ENCODE data around the gene KRTAP1-1. TPM values are rescaled to one million over a fixed set of nuclear protein-coding genes. Genes with fewer than 3 reads are reported as not detected.

The KRTAP1-1 gene
- total RNA-seq, 1 donor from 2014 or later, result not detected

DNA sequence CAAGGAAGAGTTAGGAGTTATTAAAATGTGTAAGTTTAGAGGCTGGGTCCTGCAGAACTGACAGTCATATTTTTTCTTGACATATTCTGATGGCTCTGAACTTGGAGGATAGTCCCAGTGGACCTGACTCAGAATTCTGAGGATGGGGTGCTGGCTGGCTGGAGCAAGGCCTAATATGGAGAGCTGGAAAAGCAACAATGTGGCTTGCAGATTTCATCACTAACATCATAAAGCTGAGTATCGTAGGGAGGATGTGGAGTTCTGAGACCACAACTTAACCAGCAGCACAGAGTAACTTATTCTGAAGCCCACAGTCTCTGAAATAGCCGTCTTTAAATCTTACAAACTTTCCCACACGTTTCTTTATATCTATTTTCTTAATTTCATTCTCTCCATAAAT lies 16.6 kb downstream of the KRTAP1-1 start:
- Mint-ChIP-seq H3K27me3 (ENCODE audit: low read depth) (no peaks in the 10 kb centered on the region), H3K9me3 (peaks cover 22% of the 10 kb centered on the region)
- TF ChIP-seq, protein P1, sequence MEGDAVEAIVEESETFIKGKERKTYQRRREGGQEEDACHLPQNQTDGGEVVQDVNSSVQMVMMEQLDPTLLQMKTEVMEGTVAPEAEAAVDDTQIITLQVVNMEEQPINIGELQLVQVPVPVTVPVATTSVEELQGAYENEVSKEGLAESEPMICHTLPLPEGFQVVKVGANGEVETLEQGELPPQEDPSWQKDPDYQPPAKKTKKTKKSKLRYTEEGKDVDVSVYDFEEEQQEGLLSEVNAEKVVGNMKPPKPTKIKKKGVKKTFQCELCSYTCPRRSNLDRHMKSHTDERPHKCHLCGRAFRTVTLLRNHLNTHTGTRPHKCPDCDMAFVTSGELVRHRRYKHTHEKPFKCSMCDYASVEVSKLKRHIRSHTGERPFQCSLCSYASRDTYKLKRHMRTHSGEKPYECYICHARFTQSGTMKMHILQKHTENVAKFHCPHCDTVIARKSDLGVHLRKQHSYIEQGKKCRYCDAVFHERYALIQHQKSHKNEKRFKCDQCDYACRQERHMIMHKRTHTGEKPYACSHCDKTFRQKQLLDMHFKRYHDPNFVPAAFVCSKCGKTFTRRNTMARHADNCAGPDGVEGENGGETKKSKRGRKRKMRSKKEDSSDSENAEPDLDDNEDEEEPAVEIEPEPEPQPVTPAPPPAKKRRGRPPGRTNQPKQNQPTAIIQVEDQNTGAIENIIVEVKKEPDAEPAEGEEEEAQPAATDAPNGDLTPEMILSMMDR (IDR thresholded peaks at IDR 0.05; ENCODE audit: unreplicated experiment), result no peak

DNA sequence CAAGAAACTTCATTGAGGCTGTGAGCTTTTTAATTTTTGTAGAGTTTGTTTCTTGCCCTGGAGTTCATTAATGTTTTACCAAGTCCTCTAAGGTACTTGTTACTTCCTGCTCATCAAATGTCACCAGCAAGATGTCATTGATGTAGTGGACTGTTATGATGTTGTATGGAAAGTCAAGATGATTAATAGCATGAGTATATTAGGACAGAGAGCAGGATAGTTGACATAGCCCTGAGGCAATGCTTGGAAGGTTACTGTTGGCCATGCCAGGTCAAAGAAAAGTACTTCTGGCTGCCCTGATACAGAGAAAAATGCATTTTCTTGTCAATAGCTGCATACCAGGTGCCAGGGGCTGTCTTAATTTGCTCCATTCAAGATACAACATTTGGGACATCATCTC lies 20.9 kb downstream of the KRTAP1-1 start:
- DNase-seq (ENCODE audit: low spot score in 2 of 2, unreplicated experiment in 2 of 2), result no peak
- peaks cover 28% of the 10 kb centered on the region for H3K9me3 Mint-ChIP-seq

More for the DNA sequence above, 16.6 kb downstream of the KRTAP1-1 start:
- Mint-ChIP-seq H3K4me3 (no peak overlapping the region), H3K36me3 (no peaks in the 10 kb centered on the region), H3K4me1 (no peaks in the 10 kb centered on the region), H3K27ac (no peak overlapping the region)
- no peak for DNase-seq (ENCODE audit: low spot score in 2 of 2, unreplicated experiment in 2 of 2)

DNA sequence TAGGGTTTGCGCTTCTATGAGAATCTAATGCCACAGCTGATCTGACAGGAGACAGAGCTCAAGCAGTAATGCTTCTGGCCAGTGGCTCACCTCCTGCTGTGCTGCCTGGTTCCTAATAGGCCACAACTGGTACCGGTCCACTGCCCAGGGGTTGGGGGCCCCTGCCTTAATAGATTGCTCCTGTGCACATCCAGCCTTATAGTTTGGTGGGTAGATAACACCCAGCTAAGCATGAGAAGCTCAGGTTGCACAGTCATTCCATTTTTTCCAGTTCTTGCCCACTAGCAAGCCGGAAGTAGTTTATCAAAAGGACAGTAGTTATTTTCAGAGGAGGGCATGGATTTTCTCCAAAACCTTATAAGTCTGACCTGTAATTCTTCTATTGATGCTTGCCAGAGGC lies 21.8 kb downstream of the KRTAP1-1 start:
- Mint-ChIP-seq H3K4me3 (no peak overlapping the region), H3K27ac (no peak overlapping the region), H3K4me1 (peaks cover 6% of the 10 kb centered on the region), H3K27me3 (ENCODE audit: low read depth) (no peaks in the 10 kb centered on the region), H3K9me3 (peaks cover 28% of the 10 kb centered on the region), H3K36me3 (no peaks in the 10 kb centered on the region)
- no peak for DNase-seq (ENCODE audit: low spot score in 2 of 2, unreplicated experiment in 2 of 2)
- TF ChIP-seq, protein P1 (IDR thresholded peaks at IDR 0.05; ENCODE audit: unreplicated experiment), result no peak

More for the DNA sequence above, 20.9 kb downstream of the KRTAP1-1 start:
- H3K27ac Mint-ChIP-seq, result no peak overlapping the region
- no peaks in the 10 kb centered on the region for H3K36me3 Mint-ChIP-seq
- H3K4me1 Mint-ChIP-seq, result peaks cover 6% of the 10 kb centered on the region
- TF ChIP-seq, protein P1 (IDR thresholded peaks at IDR 0.05; ENCODE audit: unreplicated experiment), result no peak
- no peaks in the 10 kb centered on the region for H3K27me3 Mint-ChIP-seq (ENCODE audit: low read depth)
- no peak overlapping the region for H3K4me3 Mint-ChIP-seq

DNA sequence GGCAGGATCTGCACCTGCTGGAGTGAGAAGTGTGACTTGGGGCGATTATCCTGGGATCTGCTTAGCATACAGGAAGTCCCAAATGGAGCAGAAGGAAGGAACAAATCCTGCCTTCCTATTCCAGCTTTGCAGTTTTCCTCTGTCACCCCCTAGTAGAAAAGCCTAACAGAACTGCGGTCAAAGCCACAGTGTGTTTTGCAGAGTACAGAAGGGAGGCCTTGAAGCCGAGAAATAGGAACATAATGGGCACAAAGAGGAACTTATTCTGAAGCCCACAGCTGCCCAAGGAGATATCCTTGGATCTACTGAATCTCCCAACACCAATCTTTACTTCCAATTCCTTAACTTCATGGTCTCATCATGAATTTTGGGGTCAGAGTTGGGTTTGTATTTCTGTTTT lies 22.7 kb downstream of the KRTAP1-1 start:
- Mint-ChIP-seq H3K27me3 (ENCODE audit: low read depth) (no peaks in the 10 kb centered on the region), H3K27ac (no peak overlapping the region), H3K4me1 (peaks cover 8% of the 10 kb centered on the region), H3K36me3 (no peaks in the 10 kb centered on the region), H3K4me3 (no peak overlapping the region), H3K9me3 (peaks cover 28% of the 10 kb centered on the region)
- no peak for DNase-seq (ENCODE audit: low spot score in 2 of 2, unreplicated experiment in 2 of 2)
- TF ChIP-seq, protein P1 (IDR thresholded peaks at IDR 0.05; ENCODE audit: unreplicated experiment), result no peak

DNA sequence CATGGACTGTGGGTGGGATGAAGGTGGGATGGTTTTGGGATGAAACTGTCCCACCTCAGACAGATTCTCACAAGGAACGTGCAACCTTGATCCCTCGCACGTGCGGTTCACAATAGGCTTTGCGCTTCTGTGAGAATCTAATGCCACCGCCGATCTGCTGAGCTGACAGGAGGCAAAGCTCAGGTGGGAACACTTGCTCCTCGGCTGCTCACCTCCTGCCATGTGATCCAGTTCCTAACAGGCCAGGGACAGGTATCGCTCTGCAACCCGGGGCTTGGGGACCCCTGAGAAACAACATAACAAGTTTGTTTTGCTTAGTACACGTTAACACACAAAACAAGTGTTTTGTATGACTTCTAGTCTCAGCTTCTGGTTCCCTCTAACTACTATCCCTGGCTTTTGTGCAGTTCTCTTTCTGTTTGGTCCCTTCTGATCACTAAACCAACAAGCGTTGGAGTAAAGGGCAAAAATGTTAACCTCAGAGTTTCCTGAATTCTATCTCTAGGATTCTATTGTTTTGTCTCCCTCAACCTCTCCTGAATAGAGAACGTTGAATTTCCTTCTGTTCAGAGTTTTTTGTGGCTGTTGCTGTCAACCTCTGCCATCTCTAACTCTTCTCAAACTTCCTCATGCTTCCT lies 24.6 kb downstream of the KRTAP1-1 start:
- TF ChIP-seq, protein P1 (IDR thresholded peaks at IDR 0.05; ENCODE audit: unreplicated experiment), result no peak
- no peaks in the 10 kb centered on the region for H3K27me3 Mint-ChIP-seq (ENCODE audit: low read depth)
- no peaks in the 10 kb centered on the region for H3K36me3 Mint-ChIP-seq
- DNase-seq (ENCODE audit: low spot score in 2 of 2, unreplicated experiment in 2 of 2), result no peak
- H3K9me3 Mint-ChIP-seq, result peaks cover 13% of the 10 kb centered on the region
- H3K4me3 Mint-ChIP-seq, result no peak overlapping the region
- peaks cover 14% of the 10 kb centered on the region for H3K4me1 Mint-ChIP-seq
- H3K27ac Mint-ChIP-seq, result no peak overlapping the region
